GM19193 (cell line): ENCODE measurements around the gene SLC25A21.

ENCODE experiments used
- POLR2A ChIP-seq: IDR thresholded peaks from 4 replicates; pipeline ENCODE4 v1.6.1; 2011; ENCODE audit not compliant: insufficient read depth, insufficient read length; ENCODE audit errors: extremely low read depth

Gene SLC25A21

GRCh38 chr14:36701132-36701531, 471.3 kb downstream of the SLC25A21 start:
- TF ChIP-seq POLR2A, result no peak

GRCh38 chr14:36700651-36701050, 471.8 kb downstream of the SLC25A21 start:
- no peak for TF ChIP-seq POLR2A

GRCh38 chr14:36690311-36691040, 481.9 kb downstream of the SLC25A21 start:
- no peak for TF ChIP-seq POLR2A

GRCh38 chr14:36684946-36685345, 487.5 kb downstream of the SLC25A21 start:
- no peak for TF ChIP-seq POLR2A

- no peak for TF ChIP-seq POLR2A
Observed at GRCh38 chr14:36683083-36683724, 489.2 kb downstream of the SLC25A21 start.

- TF ChIP-seq POLR2A, result no peak
Observed at GRCh38 chr14:36682338-36682737, 490.1 kb downstream of the SLC25A21 start.

GRCh38 chr14:36676236-36676635, 496.2 kb downstream of the SLC25A21 start:
- no peak for TF ChIP-seq POLR2A

GRCh38 chr14:36675581-36675980, 496.8 kb downstream of the SLC25A21 start:
- TF ChIP-seq POLR2A, result no peak

- TF ChIP-seq POLR2A, result no peak
Observed at GRCh38 chr14:36674659-36675058, 497.7 kb downstream of the SLC25A21 start.

GRCh38 chr14:36672095-36672494, 500.3 kb downstream of the SLC25A21 start:
- no peak for TF ChIP-seq POLR2A

- no peak for TF ChIP-seq POLR2A
Observed at GRCh38 chr14:36671149-36671548, 501.3 kb downstream of the SLC25A21 start.

- TF ChIP-seq POLR2A, result no peak
Observed at GRCh38 chr14:36667679-36668078, 504.7 kb downstream of the SLC25A21 start.

GRCh38 chr14:36666416-36667206, 505.8 kb downstream of the SLC25A21 start:
- no peak for TF ChIP-seq POLR2A

GRCh38 chr14:36665887-36666415, 506.5 kb downstream of the SLC25A21 start:
- no peak for TF ChIP-seq POLR2A
